ENCODE results near the gene NR2F6.
A peak's percentile ranks its signal among the peaks of the same experiment; 100 is the strongest.

NR2F6 gene

GRCh38 chr19:17264641-17264979 is 18.9 kb upstream of the NR2F6 start, which contains the start of gene USHBP1:
Gene USHBP1 (minus strand): TSS chr19:17264745. CDS start chr19:17264299, 446 bp downstream.
- peak within 1 kb of the TSS; percentile 81 for H3K27ac ChIP-seq (ENCODE audit: low read depth, low read length)
- H3K4me1 ChIP-seq (ENCODE audit: control insufficient read depth in 5 of 5, insufficient read depth in 5 of 5, low read length in 5 of 5), result peaks cover 5 to 40% (median 14%) of the 10 kb centered on the region in 5 donors
- H3K9ac ChIP-seq (ENCODE audit: low read length in 5 of 5), result peak within 1 kb of the TSS; percentile 3 to 89 (median 58)
- H3K36me3 ChIP-seq (ENCODE audit: control insufficient read depth in 5 of 5, insufficient read depth in 5 of 5, low read length in 5 of 5), result peaks cover 0 to 11% (median 3%) of the 10 kb centered on the region in 5 donors
- peaks cover 0 to 4% (median 2%) of the 10 kb centered on the region in 5 donors for H3K9me3 ChIP-seq (ENCODE audit: control insufficient read depth in 5 of 5, low read length in 5 of 5)
- H3K4me3 ChIP-seq (ENCODE audit: low read depth in 1 of 5, low read length in 5 of 5), result peak within 1 kb of the TSS in 4 of 5 donors; percentile 51 to 81 (median 66)
- no peaks in the 10 kb centered on the region for H3K27me3 ChIP-seq (ENCODE audit: control insufficient read depth in 5 of 5, insufficient read depth in 4 of 5, low read length in 5 of 5)

GRCh38 chr19:17263712-17264640 is 18.3 kb upstream of the NR2F6 start:
- Histone ChIP-seq H3K27ac (ENCODE audit: low read depth, low read length) (peak overlapping the region; percentile 81), H3K9ac (ENCODE audit: low read length in 5 of 5) (peak overlapping the region; percentile 3 to 89 (median 58)), H3K27me3 (ENCODE audit: control insufficient read depth in 5 of 5, insufficient read depth in 4 of 5, low read length in 5 of 5) (no peaks in the 10 kb centered on the region), H3K9me3 (ENCODE audit: control insufficient read depth in 5 of 5, low read length in 5 of 5) (peaks cover 0 to 10% (median 7%) of the 10 kb centered on the region in 5 donors), H3K4me1 (ENCODE audit: control insufficient read depth in 5 of 5, insufficient read depth in 5 of 5, low read length in 5 of 5) (peaks cover 5 to 40% (median 14%) of the 10 kb centered on the region in 5 donors), H3K36me3 (ENCODE audit: control insufficient read depth in 5 of 5, insufficient read depth in 5 of 5, low read length in 5 of 5) (peaks cover 0 to 12% (median 8%) of the 10 kb centered on the region in 5 donors), H3K4me3 (ENCODE audit: low read depth in 1 of 5, low read length in 5 of 5) (peak overlapping the region in 4 of 5 donors; percentile 51 to 81 (median 66))

DNA sequence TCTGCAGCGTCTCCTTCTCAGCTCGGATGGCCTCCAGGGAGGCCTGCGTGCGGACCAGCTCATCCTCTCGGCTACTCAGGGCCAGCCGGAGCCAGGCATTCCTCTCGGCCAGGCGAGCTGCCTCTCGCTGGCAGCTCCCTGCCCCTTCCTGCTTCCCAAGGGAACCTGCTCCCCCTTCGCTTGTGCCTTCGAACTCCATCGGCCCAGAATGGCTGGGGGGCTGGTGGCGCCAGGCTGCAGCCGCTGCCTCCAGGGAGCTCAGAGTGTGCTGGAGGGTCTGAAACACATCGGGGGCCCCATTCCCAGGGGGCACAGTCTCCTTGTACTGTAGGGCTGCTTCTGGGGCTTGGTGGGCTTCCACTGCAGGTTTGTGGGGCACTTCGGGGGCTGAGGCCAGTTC is 16.8 kb upstream of the NR2F6 start:
- Histone ChIP-seq H3K27ac (ENCODE audit: low read depth, low read length) (no peak overlapping the region), H3K9me3 (ENCODE audit: control insufficient read depth in 5 of 5, low read length in 5 of 5) (peaks cover 0 to 11% (median 7%) of the 10 kb centered on the region in 5 donors), H3K4me3 (ENCODE audit: low read depth in 1 of 5, low read length in 5 of 5) (peak overlapping the region in 2 of 5 donors; percentile 27 to 52), H3K9ac (ENCODE audit: low read length in 5 of 5) (peak overlapping the region in 2 of 5 donors; percentile 26 to 56), H3K4me1 (ENCODE audit: control insufficient read depth in 5 of 5, insufficient read depth in 5 of 5, low read length in 5 of 5) (peaks cover 0 to 33% (median 6%) of the 10 kb centered on the region in 5 donors), H3K36me3 (ENCODE audit: control insufficient read depth in 5 of 5, insufficient read depth in 5 of 5, low read length in 5 of 5) (peaks cover 0 to 21% (median 13%) of the 10 kb centered on the region in 5 donors), H3K27me3 (ENCODE audit: control insufficient read depth in 5 of 5, insufficient read depth in 4 of 5, low read length in 5 of 5) (no peaks in the 10 kb centered on the region)

DNA sequence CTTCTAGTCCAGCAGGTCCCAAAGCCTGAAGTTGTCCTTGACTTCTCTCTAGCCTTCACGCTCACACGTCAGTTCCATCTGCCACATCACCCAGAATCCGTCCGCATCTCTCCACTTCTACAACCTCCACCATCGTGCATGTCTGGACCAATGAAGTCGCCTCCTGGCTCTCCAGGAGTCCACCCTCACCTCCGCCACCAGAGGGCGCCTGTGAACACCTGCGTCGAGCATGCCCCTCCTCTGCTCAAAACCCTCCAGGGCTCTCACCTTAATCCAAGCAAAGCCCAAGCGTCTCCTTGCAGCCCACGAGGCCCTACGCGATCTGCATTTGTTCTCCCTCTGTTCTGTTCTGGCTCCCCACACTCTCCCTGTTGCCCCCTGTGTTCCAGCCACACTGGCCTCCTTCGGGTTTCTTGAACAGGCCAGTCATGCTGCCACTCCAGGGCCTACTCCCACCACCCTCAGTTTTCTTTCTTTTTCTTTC is 15.2 kb upstream of the NR2F6 start:
- H3K27me3 ChIP-seq (ENCODE audit: control insufficient read depth in 5 of 5, insufficient read depth in 4 of 5, low read length in 5 of 5), result no peaks in the 10 kb centered on the region
- no peak overlapping the region for H3K4me3 ChIP-seq (ENCODE audit: low read depth in 1 of 5, low read length in 5 of 5)
- H3K4me1 ChIP-seq (ENCODE audit: control insufficient read depth in 5 of 5, insufficient read depth in 5 of 5, low read length in 5 of 5), result peaks cover 0 to 28% (median 0%) of the 10 kb centered on the region in 5 donors
- H3K27ac ChIP-seq (ENCODE audit: low read depth, low read length), result no peak overlapping the region
- peaks cover 0 to 11% (median 7%) of the 10 kb centered on the region in 5 donors for H3K9me3 ChIP-seq (ENCODE audit: control insufficient read depth in 5 of 5, low read length in 5 of 5)
- peaks cover 0 to 31% (median 13%) of the 10 kb centered on the region in 5 donors for H3K36me3 ChIP-seq (ENCODE audit: control insufficient read depth in 5 of 5, insufficient read depth in 5 of 5, low read length in 5 of 5)
- no peak overlapping the region for H3K9ac ChIP-seq (ENCODE audit: low read length in 5 of 5)

- Histone ChIP-seq H3K36me3 (ENCODE audit: control insufficient read depth in 5 of 5, insufficient read depth in 5 of 5, low read length in 5 of 5) (peaks cover 0 to 38% (median 17%) of the 10 kb centered on the region in 5 donors), H3K27me3 (ENCODE audit: control insufficient read depth in 5 of 5, insufficient read depth in 4 of 5, low read length in 5 of 5) (no peaks in the 10 kb centered on the region), H3K27ac (ENCODE audit: low read depth, low read length) (no peak overlapping the region), H3K4me1 (ENCODE audit: control insufficient read depth in 5 of 5, insufficient read depth in 5 of 5, low read length in 5 of 5) (peaks cover 0 to 25% (median 4%) of the 10 kb centered on the region in 5 donors), H3K4me3 (ENCODE audit: low read depth in 1 of 5, low read length in 5 of 5) (peak overlapping the region in 1 of 5 donors; percentile 16), H3K9me3 (ENCODE audit: control insufficient read depth in 5 of 5, low read length in 5 of 5) (peaks cover 0 to 11% (median 7%) of the 10 kb centered on the region in 5 donors), H3K9ac (ENCODE audit: low read length in 5 of 5) (no peak overlapping the region)
Measured at GRCh38 chr19:17259934-17260333, 14.2 kb upstream of the NR2F6 start.

- no peak overlapping the region for H3K27ac ChIP-seq (ENCODE audit: low read depth, low read length)
- peak overlapping the region in 1 of 5 donors; percentile 16 for H3K4me3 ChIP-seq (ENCODE audit: low read depth in 1 of 5, low read length in 5 of 5)
- no peaks in the 10 kb centered on the region for H3K27me3 ChIP-seq (ENCODE audit: control insufficient read depth in 5 of 5, insufficient read depth in 4 of 5, low read length in 5 of 5)
- H3K9ac ChIP-seq (ENCODE audit: low read length in 5 of 5), result no peak overlapping the region
- H3K9me3 ChIP-seq (ENCODE audit: control insufficient read depth in 5 of 5, low read length in 5 of 5), result peaks cover 0 to 11% (median 7%) of the 10 kb centered on the region in 5 donors
- H3K4me1 ChIP-seq (ENCODE audit: control insufficient read depth in 5 of 5, insufficient read depth in 5 of 5, low read length in 5 of 5), result peaks cover 0 to 18% (median 4%) of the 10 kb centered on the region in 5 donors
- H3K36me3 ChIP-seq (ENCODE audit: control insufficient read depth in 5 of 5, insufficient read depth in 5 of 5, low read length in 5 of 5), result peaks cover 0 to 42% (median 21%) of the 10 kb centered on the region in 5 donors
Measured at GRCh38 chr19:17259118-17259780, 13.5 kb upstream of the NR2F6 start.

DNA sequence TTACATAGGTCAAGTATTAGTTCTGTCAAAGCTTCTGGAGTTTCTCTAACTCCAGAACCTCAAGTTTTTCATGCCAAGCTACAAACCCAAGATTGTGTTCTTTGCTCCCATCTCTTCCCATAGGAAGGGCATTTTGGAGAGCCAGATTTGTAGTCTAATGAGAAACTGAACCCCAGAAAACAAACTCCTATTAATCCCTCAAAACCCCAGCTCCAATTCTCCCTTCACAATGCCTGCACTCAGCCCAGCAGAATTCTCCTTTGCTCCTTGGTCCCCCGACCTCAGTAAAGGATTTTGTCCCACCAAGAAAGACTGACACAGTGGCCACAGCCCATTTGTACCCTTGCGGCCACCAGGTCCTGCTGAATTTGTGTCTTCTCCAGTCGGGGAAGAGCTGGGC is 10.4 kb upstream of the NR2F6 start:
- H3K4me3 ChIP-seq (ENCODE audit: low read depth in 1 of 5, low read length in 5 of 5), result no peak overlapping the region
- H3K27ac ChIP-seq (ENCODE audit: low read depth, low read length), result no peak overlapping the region
- no peaks in the 10 kb centered on the region for H3K27me3 ChIP-seq (ENCODE audit: control insufficient read depth in 5 of 5, insufficient read depth in 4 of 5, low read length in 5 of 5)
- peaks cover 0 to 11% (median 7%) of the 10 kb centered on the region in 5 donors for H3K9me3 ChIP-seq (ENCODE audit: control insufficient read depth in 5 of 5, low read length in 5 of 5)
- peaks cover 0 to 7% (median 4%) of the 10 kb centered on the region in 5 donors for H3K4me1 ChIP-seq (ENCODE audit: control insufficient read depth in 5 of 5, insufficient read depth in 5 of 5, low read length in 5 of 5)
- H3K9ac ChIP-seq (ENCODE audit: low read length in 5 of 5), result no peak overlapping the region
- peaks cover 0 to 47% (median 28%) of the 10 kb centered on the region in 5 donors for H3K36me3 ChIP-seq (ENCODE audit: control insufficient read depth in 5 of 5, insufficient read depth in 5 of 5, low read length in 5 of 5)

- H3K36me3 ChIP-seq (ENCODE audit: control insufficient read depth in 5 of 5, insufficient read depth in 5 of 5, low read length in 5 of 5), result peaks cover 0 to 47% (median 28%) of the 10 kb centered on the region in 5 donors
- H3K4me3 ChIP-seq (ENCODE audit: low read depth in 1 of 5, low read length in 5 of 5), result no peak overlapping the region
- no peaks in the 10 kb centered on the region for H3K27me3 ChIP-seq (ENCODE audit: control insufficient read depth in 5 of 5, insufficient read depth in 4 of 5, low read length in 5 of 5)
- H3K27ac ChIP-seq (ENCODE audit: low read depth, low read length), result no peak overlapping the region
- peaks cover 0 to 11% (median 7%) of the 10 kb centered on the region in 5 donors for H3K9me3 ChIP-seq (ENCODE audit: control insufficient read depth in 5 of 5, low read length in 5 of 5)
- H3K4me1 ChIP-seq (ENCODE audit: control insufficient read depth in 5 of 5, insufficient read depth in 5 of 5, low read length in 5 of 5), result peaks cover 0 to 4% (median 0%) of the 10 kb centered on the region in 5 donors
- H3K9ac ChIP-seq (ENCODE audit: low read length in 5 of 5), result no peak overlapping the region
Measured at GRCh38 chr19:17255150-17255621, 9.5 kb upstream of the NR2F6 start.

DNA sequence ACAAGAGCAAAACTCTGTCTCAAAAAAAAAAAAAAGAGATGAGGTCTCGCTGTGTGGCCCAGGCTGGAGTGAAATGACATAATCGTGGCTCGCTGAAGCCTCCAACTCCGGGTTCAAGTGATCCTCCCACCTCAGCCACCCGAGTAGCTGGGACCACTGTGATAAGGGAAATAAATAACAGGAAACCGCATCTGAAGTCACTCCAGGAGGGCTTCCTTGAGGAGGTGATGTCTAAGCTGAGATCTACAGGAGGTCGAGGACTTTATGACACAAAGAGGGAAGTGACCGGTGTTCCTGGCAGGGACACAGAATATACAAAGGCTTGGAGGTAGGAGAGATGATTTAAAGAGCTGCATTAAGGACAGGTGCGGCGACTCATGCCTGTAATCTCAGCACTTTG is 8.9 kb upstream of the NR2F6 start:
- Histone ChIP-seq H3K27ac (ENCODE audit: low read depth, low read length) (no peak overlapping the region), H3K4me3 (ENCODE audit: low read depth in 1 of 5, low read length in 5 of 5) (no peak overlapping the region), H3K4me1 (ENCODE audit: control insufficient read depth in 5 of 5, insufficient read depth in 5 of 5, low read length in 5 of 5) (peaks cover 0 to 4% (median 0%) of the 10 kb centered on the region in 5 donors), H3K36me3 (ENCODE audit: control insufficient read depth in 5 of 5, insufficient read depth in 5 of 5, low read length in 5 of 5) (peaks cover 0 to 45% (median 26%) of the 10 kb centered on the region in 5 donors), H3K27me3 (ENCODE audit: control insufficient read depth in 5 of 5, insufficient read depth in 4 of 5, low read length in 5 of 5) (no peaks in the 10 kb centered on the region), H3K9me3 (ENCODE audit: control insufficient read depth in 5 of 5, low read length in 5 of 5) (peaks cover 0 to 8% (median 5%) of the 10 kb centered on the region in 5 donors), H3K9ac (ENCODE audit: low read length in 5 of 5) (no peak overlapping the region)
